ENCODE results near the gene INPP5B.

The INPP5B gene

GRCh38 chr1:37949524-37950152 lies 2.8 kb upstream of the INPP5B start:
- TF ChIP-seq REST (IDR thresholded peaks at IDR 0.05; ENCODE audit: insufficient read depth in 1 of 2, low read depth in 2 of 2, low read length in 2 of 2) (peak in 1 of 2 experiments; percentile 72; a peak in 2 of 4 replicates), SIN3A (IDR thresholded peaks at IDR 0.05; ENCODE audit: borderline replicate concordance, insufficient read depth, low read length) (no peak)

- TF ChIP-seq FOXP2 (optimal IDR thresholded peaks at IDR 0.05; ENCODE audit: borderline replicate concordance, extremely low read depth, extremely low read length, insufficient read depth), result no peak
- TF ChIP-seq POLR2AphosphoS5 (IDR thresholded peaks at IDR 0.05; ENCODE audit: low read depth, low read length), result no peak
- TF ChIP-seq REST (IDR thresholded peaks at IDR 0.05; ENCODE audit: insufficient read depth in 1 of 2, low read depth in 2 of 2, low read length in 2 of 2), result no peak
- no peak for TF ChIP-seq TAF1 (IDR thresholded peaks at IDR 0.05; ENCODE audit: borderline replicate concordance, insufficient read depth, low read length)
- TF ChIP-seq SIN3A (IDR thresholded peaks at IDR 0.05; ENCODE audit: borderline replicate concordance, insufficient read depth, low read length), result no peak
Observed at GRCh38 chr1:37948841-37949240, 2.0 kb upstream of the INPP5B start.

DNA sequence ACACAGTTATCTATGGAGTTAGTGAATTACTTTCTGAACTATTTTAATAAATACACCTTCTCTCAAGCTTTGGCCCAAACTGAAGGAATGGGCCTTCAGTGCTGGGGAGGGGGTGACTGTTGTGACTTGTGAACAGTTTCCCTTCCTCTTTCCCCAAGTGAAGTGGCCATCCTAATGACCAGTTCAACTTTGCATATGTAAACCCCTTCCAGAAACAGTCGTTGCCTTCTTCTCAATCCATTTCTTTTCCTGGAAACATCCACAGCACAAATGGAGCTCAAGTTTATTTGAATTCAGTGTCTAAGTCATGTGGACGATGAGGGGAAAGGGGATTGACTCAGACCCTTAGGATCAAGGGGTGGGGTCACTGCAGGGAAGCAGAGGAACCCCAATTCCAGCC lies 1.3 kb upstream of the INPP5B start:
- TF ChIP-seq POLR2AphosphoS5 (IDR thresholded peaks at IDR 0.05; ENCODE audit: low read depth, low read length) (no peak), TAF1 (IDR thresholded peaks at IDR 0.05; ENCODE audit: borderline replicate concordance, insufficient read depth, low read length) (no peak), FOXP2 (optimal IDR thresholded peaks at IDR 0.05; ENCODE audit: borderline replicate concordance, extremely low read depth, extremely low read length, insufficient read depth) (no peak), SIN3A (IDR thresholded peaks at IDR 0.05; ENCODE audit: borderline replicate concordance, insufficient read depth, low read length) (no peak), REST (IDR thresholded peaks at IDR 0.05; ENCODE audit: insufficient read depth in 1 of 2, low read depth in 2 of 2, low read length in 2 of 2) (no peak)

GRCh38 chr1:37947364-37947763 lies 511 bp upstream of the INPP5B start:
- TF ChIP-seq SIN3A (IDR thresholded peaks at IDR 0.05; ENCODE audit: borderline replicate concordance, insufficient read depth, low read length) (no peak), REST (IDR thresholded peaks at IDR 0.05; ENCODE audit: insufficient read depth in 1 of 2, low read depth in 2 of 2, low read length in 2 of 2) (no peak), POLR2AphosphoS5 (IDR thresholded peaks at IDR 0.05; ENCODE audit: low read depth, low read length) (no peak), TAF1 (IDR thresholded peaks at IDR 0.05; ENCODE audit: borderline replicate concordance, insufficient read depth, low read length) (no peak), FOXP2 (optimal IDR thresholded peaks at IDR 0.05; ENCODE audit: borderline replicate concordance, extremely low read depth, extremely low read length, insufficient read depth) (no peak)
